Measurements from ENCODE around the gene NEK11. TPM values are rescaled to one million over a fixed set of nuclear protein-coding genes. Genes with fewer than 3 reads are reported as not detected.
A peak's percentile ranks its signal among the peaks of the same experiment; 100 is the strongest.

Gene NEK11
- total and polyA plus RNA-seq, 2 experiments from 2014 or later: 3.5 to 13.7 TPM

DNA sequence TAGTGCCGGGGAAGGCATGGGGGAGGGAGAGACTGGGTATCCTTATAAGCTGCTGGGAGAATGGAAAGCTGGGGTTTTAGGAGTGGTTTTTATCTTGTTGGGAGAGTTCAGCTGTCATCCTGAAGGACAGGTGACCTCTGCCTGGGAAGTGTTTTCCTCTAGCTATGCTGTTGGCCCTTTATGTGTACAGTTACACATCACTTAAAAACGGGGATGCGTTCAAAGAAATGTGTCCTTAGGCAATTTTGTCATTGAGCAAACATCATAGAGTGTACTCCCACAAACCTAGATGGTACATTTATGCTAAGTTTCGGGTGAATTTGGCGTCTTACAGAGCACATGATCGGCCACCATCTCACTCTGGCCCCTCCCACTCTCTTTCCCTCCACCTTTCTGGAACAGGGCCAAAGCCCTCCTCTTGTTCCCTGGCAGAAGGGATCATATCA lies 190.6 kb downstream of the NEK11 start:
- Histone ChIP-seq H3K27ac (peak overlapping the region; percentile 66), H4K20me1 (ENCODE audit: insufficient read depth, poor library complexity, severe bottlenecking) (no peaks in the 10 kb centered on the region), H3K4me2 (peak overlapping the region; percentile 49), H3K36me3 (replicated peaks; ENCODE audit: insufficient read depth, low read depth) (no peaks in the 10 kb centered on the region), H3K4me1 (ENCODE audit: insufficient read depth) (peaks cover 13% of the 10 kb centered on the region), H3K27me3 (no peaks in the 10 kb centered on the region), H3K9me3 (ENCODE audit: low read depth) (no peaks in the 10 kb centered on the region), H3K9me2 (replicated peaks; ENCODE audit: insufficient read depth) (no peaks in the 10 kb centered on the region), H2AFZ (no peak overlapping the region), H3K4me3 (no peak overlapping the region), H3K79me2 (no peaks in the 10 kb centered on the region)
- WGBS (ENCODE audit: low lambda C conversion rate, missing lambda C conversion rate): 75% methylated on average over 6 of the region's 6 CpGs
- DNase-seq (ENCODE audit: low spot score): peak; percentile 13
- TF ChIP-seq, protein P1, sequence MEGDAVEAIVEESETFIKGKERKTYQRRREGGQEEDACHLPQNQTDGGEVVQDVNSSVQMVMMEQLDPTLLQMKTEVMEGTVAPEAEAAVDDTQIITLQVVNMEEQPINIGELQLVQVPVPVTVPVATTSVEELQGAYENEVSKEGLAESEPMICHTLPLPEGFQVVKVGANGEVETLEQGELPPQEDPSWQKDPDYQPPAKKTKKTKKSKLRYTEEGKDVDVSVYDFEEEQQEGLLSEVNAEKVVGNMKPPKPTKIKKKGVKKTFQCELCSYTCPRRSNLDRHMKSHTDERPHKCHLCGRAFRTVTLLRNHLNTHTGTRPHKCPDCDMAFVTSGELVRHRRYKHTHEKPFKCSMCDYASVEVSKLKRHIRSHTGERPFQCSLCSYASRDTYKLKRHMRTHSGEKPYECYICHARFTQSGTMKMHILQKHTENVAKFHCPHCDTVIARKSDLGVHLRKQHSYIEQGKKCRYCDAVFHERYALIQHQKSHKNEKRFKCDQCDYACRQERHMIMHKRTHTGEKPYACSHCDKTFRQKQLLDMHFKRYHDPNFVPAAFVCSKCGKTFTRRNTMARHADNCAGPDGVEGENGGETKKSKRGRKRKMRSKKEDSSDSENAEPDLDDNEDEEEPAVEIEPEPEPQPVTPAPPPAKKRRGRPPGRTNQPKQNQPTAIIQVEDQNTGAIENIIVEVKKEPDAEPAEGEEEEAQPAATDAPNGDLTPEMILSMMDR (IDR thresholded peaks at IDR 0.05; ENCODE audit: poor library complexity): no peak
- TF ChIP-seq EZH2phosphoT487 (IDR thresholded peaks at IDR 0.05; ENCODE audit: low read depth, severe bottlenecking, unreplicated experiment) (no peak), EZH2 (IDR thresholded peaks at IDR 0.05; ENCODE audit: borderline replicate concordance) (no peak)

DNA sequence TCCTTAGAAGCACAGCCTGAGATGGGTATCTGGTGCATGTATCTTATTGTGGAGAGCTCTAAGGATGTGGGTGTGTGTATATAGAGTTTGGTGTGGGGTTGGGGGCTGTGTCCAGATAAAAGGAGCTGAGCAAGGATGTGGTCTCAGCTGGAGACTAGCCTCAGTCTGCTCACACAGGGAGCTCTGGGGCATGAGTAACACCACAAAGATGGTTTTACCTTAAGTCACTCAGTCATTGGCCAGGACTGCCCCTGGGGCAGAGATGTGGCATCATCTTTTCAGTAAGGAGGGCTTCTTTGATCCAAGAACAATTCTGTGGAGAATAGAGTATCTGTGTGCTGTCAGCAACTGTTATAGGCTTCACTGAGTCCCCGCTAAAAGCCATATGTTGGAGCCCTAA lies 191.5 kb downstream of the NEK11 start:
- Histone ChIP-seq H3K36me3 (replicated peaks; ENCODE audit: insufficient read depth, low read depth) (no peaks in the 10 kb centered on the region), H3K4me1 (ENCODE audit: insufficient read depth) (peaks cover 13% of the 10 kb centered on the region), H3K9me3 (ENCODE audit: low read depth) (no peaks in the 10 kb centered on the region), H3K4me3 (no peak overlapping the region), H3K4me2 (no peak overlapping the region), H3K79me2 (no peaks in the 10 kb centered on the region), H3K9me2 (replicated peaks; ENCODE audit: insufficient read depth) (no peaks in the 10 kb centered on the region), H3K27me3 (no peaks in the 10 kb centered on the region), H2AFZ (no peak overlapping the region), H3K27ac (no peak overlapping the region), H4K20me1 (ENCODE audit: insufficient read depth, poor library complexity, severe bottlenecking) (no peaks in the 10 kb centered on the region)
- no peak for DNase-seq (ENCODE audit: low spot score)
- TF ChIP-seq, protein P1 (IDR thresholded peaks at IDR 0.05; ENCODE audit: poor library complexity): no peak
- TF ChIP-seq EZH2 (IDR thresholded peaks at IDR 0.05; ENCODE audit: borderline replicate concordance): no peak
- no peak for TF ChIP-seq EZH2phosphoT487 (IDR thresholded peaks at IDR 0.05; ENCODE audit: low read depth, severe bottlenecking, unreplicated experiment)
- 100% methylated on average over 1 of the region's 1 CpG for WGBS (ENCODE audit: low lambda C conversion rate, missing lambda C conversion rate)

DNA sequence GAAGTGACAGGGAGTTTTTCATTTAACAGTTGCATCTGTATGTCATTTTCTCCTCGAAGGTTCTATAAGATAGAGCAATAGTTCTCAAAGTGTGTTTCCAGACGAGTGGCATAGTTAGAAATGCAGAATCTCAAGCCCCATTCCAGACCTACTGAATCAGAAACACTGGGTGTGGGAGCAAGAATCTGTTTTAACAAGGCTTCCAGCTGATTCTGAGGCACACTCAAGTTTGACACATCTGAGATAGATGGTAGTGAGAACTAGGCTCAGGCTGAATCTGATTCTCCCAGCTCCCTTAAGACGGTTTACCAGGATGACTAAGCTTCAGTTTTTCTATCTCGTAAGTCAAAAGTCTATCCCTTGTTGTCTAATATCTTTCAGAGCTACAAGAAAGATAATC lies 195.1 kb downstream of the NEK11 start:
- no peak overlapping the region for H3K4me2 ChIP-seq
- no peaks in the 10 kb centered on the region for H3K9me3 ChIP-seq (ENCODE audit: low read depth)
- H3K4me3 ChIP-seq: no peak overlapping the region
- peak; percentile 9 for DNase-seq (ENCODE audit: low spot score)
- H3K27me3 ChIP-seq: no peaks in the 10 kb centered on the region
- no peak overlapping the region for H3K27ac ChIP-seq
- no peaks in the 10 kb centered on the region for H4K20me1 ChIP-seq (ENCODE audit: insufficient read depth, poor library complexity, severe bottlenecking)
- H2AFZ ChIP-seq: no peak overlapping the region
- H3K9me2 ChIP-seq (replicated peaks; ENCODE audit: insufficient read depth): no peaks in the 10 kb centered on the region
- TF ChIP-seq EZH2 (IDR thresholded peaks at IDR 0.05; ENCODE audit: borderline replicate concordance) (no peak), EZH2phosphoT487 (IDR thresholded peaks at IDR 0.05; ENCODE audit: low read depth, severe bottlenecking, unreplicated experiment) (no peak)
- TF ChIP-seq, protein P1 (IDR thresholded peaks at IDR 0.05; ENCODE audit: poor library complexity): no peak
- H3K36me3 ChIP-seq (replicated peaks; ENCODE audit: insufficient read depth, low read depth): no peaks in the 10 kb centered on the region
- H3K79me2 ChIP-seq: no peaks in the 10 kb centered on the region
- H3K4me1 ChIP-seq (ENCODE audit: insufficient read depth): peaks cover 9% of the 10 kb centered on the region
- WGBS (ENCODE audit: low lambda C conversion rate, missing lambda C conversion rate): 66% methylated on average over 4 of the region's 4 CpGs

DNA sequence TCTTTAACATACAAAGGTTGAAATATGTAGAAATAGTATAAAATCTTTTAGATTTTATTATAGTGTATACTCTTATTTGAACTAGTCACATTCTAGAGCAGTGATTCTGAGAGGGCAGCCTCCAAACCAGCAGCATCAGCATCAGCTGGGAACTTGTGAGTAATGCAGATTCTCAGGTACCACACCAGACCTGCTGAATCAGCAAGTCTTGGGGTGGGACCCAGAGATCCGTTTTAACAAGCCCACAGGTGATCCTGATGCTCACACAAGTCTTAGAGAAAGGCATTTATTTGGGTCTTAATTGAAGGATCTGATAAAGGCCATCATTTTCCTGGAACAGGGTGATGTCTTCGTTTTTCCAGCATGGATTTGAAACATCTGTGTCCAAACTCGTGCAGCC lies 195.9 kb downstream of the NEK11 start:
- Histone ChIP-seq H3K9me3 (ENCODE audit: low read depth) (no peaks in the 10 kb centered on the region), H3K79me2 (no peaks in the 10 kb centered on the region), H4K20me1 (ENCODE audit: insufficient read depth, poor library complexity, severe bottlenecking) (no peaks in the 10 kb centered on the region), H3K4me1 (ENCODE audit: insufficient read depth) (peaks cover 3% of the 10 kb centered on the region), H3K4me2 (no peak overlapping the region), H2AFZ (no peak overlapping the region), H3K9me2 (replicated peaks; ENCODE audit: insufficient read depth) (no peaks in the 10 kb centered on the region), H3K27ac (no peak overlapping the region), H3K4me3 (no peak overlapping the region), H3K36me3 (replicated peaks; ENCODE audit: insufficient read depth, low read depth) (no peaks in the 10 kb centered on the region), H3K27me3 (no peaks in the 10 kb centered on the region)
- DNase-seq (ENCODE audit: low spot score): no peak
- no peak for TF ChIP-seq EZH2phosphoT487 (IDR thresholded peaks at IDR 0.05; ENCODE audit: low read depth, severe bottlenecking, unreplicated experiment)
- no peak for TF ChIP-seq EZH2 (IDR thresholded peaks at IDR 0.05; ENCODE audit: borderline replicate concordance)
- TF ChIP-seq, protein P1 (IDR thresholded peaks at IDR 0.05; ENCODE audit: poor library complexity): no peak
- WGBS (ENCODE audit: low lambda C conversion rate, missing lambda C conversion rate): 72% methylated on average over 3 of the region's 3 CpGs
